Body of pancreas (tissue), 4 donors: ENCODE measurements around the gene SLC7A6.

ENCODE experiments used
- CTCF ChIP-seq, 7 experiments: fragments of 450-650 bp in 4 of 7; fragments of 200-600 bp in 3 of 7; sonication (generic) in 3 of 7; IDR thresholded peaks; one replicate each; pipeline ENCODE4 v1.5.1; 2016 to 2019; ENCODE audit warnings: antibody characterized with exemption in 7 of 7
- POLR2A ChIP-seq, 3 donors: fragments of 450-650 bp; IDR thresholded peaks; one replicate each; pipeline ENCODE4 v1.6.1; 2016; ENCODE audit warnings: antibody characterized with exemption in 3 of 3, mild to moderate bottlenecking in 2 of 3

- TF ChIP-seq CTCF (IDR thresholded peaks at IDR 0.05) (no peak), POLR2A (IDR thresholded peaks at IDR 0.05) (no peak)
Measured at GRCh38 chr16:68346892-68347480, 82.7 kb downstream of the SLC7A6 start.
